GM19239 (cell line): ENCODE measurements around the gene GNG7.
"Not testable (repeated sequence)": the region's sequence is repeated elsewhere in the genome, so short reads cannot be mapped to it uniquely, and the experiment has no call there.

Experiments used
- DNase-seq: peaks from one replicate; pipeline ENCODE4 v3.0.0; 2011; ENCODE audit warnings: low spot score; ENCODE audit not compliant: insufficient read length
- FAIRE-seq: peaks from 2 replicates; lab custom pipeline; 2011; peaks lifted over from hg19 to GRCh38; lab: Jason Lieb, UNC

Gene GNG7

GRCh38 chr19:2482354-2483038, 220.0 kb downstream of the GNG7 start:
- FAIRE-seq (no peak), DNase-seq (no peak)

- DNase-seq (no peak), FAIRE-seq (no peak)
Observed at GRCh38 chr19:2481466-2481865, 221.0 kb downstream of the GNG7 start.

- no peak for FAIRE-seq
- DNase-seq, result no peak
Observed at GRCh38 chr19:2479556-2480194, 222.8 kb downstream of the GNG7 start.

- no peak for DNase-seq
- FAIRE-seq, result peak; percentile 64
Observed at GRCh38 chr19:2478756-2479555, 223.5 kb downstream of the GNG7 start.

GRCh38 chr19:2478278-2478755, 224.2 kb downstream of the GNG7 start:
- FAIRE-seq, result peak; percentile 73
- DNase-seq, result no peak

- FAIRE-seq (peak; percentile 67), DNase-seq (no peak)
Observed at GRCh38 chr19:2477732-2478191, 224.7 kb downstream of the GNG7 start.

- FAIRE-seq (no peak), DNase-seq (no peak)
Observed at GRCh38 chr19:2477141-2477710, 225.3 kb downstream of the GNG7 start.

GRCh38 chr19:2476451-2477140, 225.9 kb downstream of the GNG7 start:
- FAIRE-seq, result peak; percentile 39
- no peak for DNase-seq

GRCh38 chr19:2475702-2476450, 226.6 kb downstream of the GNG7 start, which contains the start of gene GADD45B:
TSS of gene GADD45B (plus strand) at chr19:2476127. CDS start at chr19:2476359, 232 bp downstream.
- DNase-seq, result peak; percentile 92
- peak; percentile 100 for FAIRE-seq

GRCh38 chr19:2475018-2475701, 227.3 kb downstream of the GNG7 start:
- no peak for DNase-seq
- FAIRE-seq, result peak; percentile 68

- FAIRE-seq, result peak; percentile 57
- DNase-seq, result no peak
Observed at GRCh38 chr19:2474232-2475017, 228.1 kb downstream of the GNG7 start.

GRCh38 chr19:2469915-2470200, 232.6 kb downstream of the GNG7 start:
- FAIRE-seq, DNase-seq: not testable (repeated sequence)

- peak; percentile 54 for FAIRE-seq
- no peak for DNase-seq
Observed at GRCh38 chr19:2469102-2469914, 233.2 kb downstream of the GNG7 start.

- DNase-seq (no peak), FAIRE-seq (no peak)
Observed at GRCh38 chr19:2468596-2468995, 233.9 kb downstream of the GNG7 start.

GRCh38 chr19:2464389-2464788, 238.1 kb downstream of the GNG7 start:
- no peak for FAIRE-seq
- no peak for DNase-seq

- not testable (repeated sequence) for FAIRE-seq
Observed at GRCh38 chr19:2463694-2464093, 238.8 kb downstream of the GNG7 start.

More at GRCh38 chr19:2463694-2464093, 238.8 kb downstream of the GNG7 start:
- not testable (repeated sequence) for DNase-seq
